Measurements from ENCODE around the gene MC1R.

The MC1R gene

GRCh38 chr16:89936508-89936907 lies 17.8 kb downstream of the MC1R start:
- DNase-seq, result no peak

GRCh38 chr16:89936981-89937380 lies 18.3 kb downstream of the MC1R start:
- no peak for DNase-seq

DNA sequence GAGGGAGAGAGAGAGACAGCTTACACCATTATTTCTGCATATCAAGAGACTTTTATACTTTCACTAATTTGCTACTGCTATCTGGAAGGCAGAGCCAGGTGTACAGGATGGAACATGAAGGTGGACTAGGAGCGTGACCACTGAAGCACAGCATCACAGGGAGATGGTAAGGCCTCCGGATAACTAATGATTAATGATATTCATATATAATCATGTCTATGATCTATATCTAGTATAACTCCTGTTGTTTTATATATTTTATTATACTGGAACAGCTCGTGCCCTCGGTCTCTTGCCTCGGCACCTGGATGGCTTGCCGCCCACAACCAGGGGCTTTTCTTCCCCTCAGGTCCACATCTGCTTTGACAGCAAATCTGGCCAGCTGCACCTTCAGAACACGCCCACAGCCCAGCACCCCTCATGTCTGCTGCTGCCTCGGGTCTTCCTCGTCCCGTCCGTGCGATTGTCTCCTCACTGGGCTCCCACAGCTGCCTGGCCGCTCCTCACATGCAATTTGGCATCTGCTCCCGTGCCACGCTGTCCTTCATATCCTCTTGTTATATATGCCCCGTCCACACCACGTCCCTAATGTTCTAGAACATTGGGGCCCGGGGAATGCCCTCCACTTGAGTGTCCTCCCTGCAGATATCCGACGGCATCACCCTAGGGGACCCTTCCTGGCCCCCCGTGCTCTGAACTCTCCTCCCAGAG lies 19.7 kb downstream of the MC1R start:
- no peak for DNase-seq

GRCh38 chr16:89944773-89945172 lies 26.1 kb downstream of the MC1R start:
- DNase-seq, result no peak

GRCh38 chr16:89945654-89946053 lies 27.0 kb downstream of the MC1R start:
- DNase-seq, result no peak

DNA sequence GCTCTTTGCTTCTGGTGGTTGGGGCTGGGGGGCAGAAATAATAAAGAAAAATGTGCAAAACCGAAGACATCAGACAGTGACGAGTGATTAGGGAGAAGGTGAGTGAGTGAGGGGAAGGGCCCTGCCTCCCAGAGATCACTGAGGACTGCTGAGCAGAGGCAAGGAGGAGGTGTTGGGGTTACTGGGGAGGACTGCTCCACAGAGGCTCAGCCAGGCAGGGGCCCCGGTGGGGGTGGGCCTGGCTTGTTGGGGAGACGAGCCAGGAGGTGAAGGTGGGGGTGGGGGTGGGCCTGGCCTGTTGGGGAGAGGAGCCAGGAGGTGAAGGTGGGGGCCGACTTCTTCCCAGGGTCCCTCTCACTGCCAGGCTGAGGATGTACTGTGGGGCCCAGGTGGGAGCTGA lies 27.9 kb downstream of the MC1R start:
- no peak for DNase-seq

GRCh38 chr16:89949121-89949742 lies 30.6 kb downstream of the MC1R start:
- no peak for DNase-seq

GRCh38 chr16:89949756-89950155 lies 31.1 kb downstream of the MC1R start:
- DNase-seq, result no peak

DNA sequence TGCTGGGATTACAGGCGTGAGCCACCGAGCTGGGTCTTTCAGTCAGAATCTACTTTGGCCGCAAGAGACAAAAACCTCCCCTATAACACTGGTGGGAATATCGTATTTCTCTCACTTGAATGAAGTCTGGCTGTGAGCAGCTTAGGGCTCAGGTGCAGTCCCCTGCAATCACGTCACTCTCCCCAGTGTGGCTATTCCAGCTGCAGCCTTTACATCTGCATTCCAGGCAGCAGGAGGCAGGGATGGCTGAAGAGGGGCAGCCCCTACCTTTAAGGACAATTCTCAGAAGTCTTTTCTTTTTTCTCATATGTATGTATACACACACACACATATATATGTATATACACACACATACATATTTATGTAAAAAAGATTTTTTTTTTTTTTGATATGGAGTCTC lies 32.8 kb downstream of the MC1R start:
- DNase-seq, result no peak

DNA sequence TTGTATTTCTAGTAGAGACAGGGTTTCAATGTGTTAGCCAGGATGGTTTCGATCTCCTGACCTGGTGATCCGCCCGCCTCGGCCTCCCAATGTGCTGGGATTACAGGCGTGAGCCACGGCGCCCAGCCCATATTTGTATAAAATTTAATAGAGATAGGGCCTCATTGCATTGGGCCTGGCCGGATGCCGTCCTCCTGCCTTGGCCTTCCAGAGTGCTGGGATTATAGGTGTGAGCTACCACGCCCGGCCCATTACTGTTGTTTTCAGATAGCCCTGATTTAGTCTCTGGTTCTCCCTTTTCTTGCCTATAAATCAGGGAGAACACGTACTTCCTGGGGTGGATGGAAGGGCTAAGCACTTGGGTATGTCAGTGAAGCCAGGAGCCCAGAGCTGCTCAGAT lies 33.4 kb downstream of the MC1R start:
- DNase-seq, result no peak

DNA sequence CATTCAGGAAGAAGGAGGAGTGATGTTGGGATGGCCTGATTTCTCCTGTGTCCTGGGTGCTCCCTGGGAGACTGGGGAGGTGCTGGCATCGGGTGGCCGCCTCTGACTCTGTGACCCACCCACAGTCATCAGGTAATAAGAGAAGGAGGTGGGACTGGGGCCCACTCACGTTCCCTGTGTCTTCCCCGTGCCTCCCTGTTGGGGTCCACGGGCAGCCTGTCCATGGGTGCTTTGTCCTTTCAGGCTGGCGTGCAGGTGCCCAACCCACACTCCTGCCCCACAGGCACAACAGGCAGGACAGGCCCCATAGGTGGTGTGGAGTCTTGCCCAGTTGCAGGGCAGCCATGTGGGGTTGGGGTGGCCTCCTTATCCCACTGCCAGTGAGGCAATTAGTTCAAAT lies 33.9 kb downstream of the MC1R start:
- no peak for DNase-seq

GRCh38 chr16:89953671-89954406 lies 35.2 kb downstream of the MC1R start:
- no peak for DNase-seq

DNA sequence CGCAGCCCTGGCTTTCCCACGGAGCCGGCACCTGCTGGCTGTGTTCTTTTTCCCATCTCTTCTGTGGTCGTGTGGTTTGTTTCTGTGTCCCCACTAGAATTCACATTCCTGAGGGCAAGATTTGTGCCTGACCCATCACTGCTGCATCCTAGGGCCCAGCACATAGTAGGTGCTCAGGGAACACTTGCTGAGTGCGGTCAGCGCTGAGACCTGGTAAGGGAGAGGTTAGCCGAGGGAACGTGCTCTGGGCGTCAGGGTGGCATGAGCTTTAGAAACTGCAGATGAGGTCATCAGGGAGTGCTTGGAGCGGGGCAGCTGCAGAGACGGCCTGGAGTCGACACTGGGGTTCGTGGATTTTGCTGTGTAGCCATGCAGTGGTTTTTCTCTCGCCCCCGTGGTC lies 35.8 kb downstream of the MC1R start:
- DNase-seq, result no peak

DNA sequence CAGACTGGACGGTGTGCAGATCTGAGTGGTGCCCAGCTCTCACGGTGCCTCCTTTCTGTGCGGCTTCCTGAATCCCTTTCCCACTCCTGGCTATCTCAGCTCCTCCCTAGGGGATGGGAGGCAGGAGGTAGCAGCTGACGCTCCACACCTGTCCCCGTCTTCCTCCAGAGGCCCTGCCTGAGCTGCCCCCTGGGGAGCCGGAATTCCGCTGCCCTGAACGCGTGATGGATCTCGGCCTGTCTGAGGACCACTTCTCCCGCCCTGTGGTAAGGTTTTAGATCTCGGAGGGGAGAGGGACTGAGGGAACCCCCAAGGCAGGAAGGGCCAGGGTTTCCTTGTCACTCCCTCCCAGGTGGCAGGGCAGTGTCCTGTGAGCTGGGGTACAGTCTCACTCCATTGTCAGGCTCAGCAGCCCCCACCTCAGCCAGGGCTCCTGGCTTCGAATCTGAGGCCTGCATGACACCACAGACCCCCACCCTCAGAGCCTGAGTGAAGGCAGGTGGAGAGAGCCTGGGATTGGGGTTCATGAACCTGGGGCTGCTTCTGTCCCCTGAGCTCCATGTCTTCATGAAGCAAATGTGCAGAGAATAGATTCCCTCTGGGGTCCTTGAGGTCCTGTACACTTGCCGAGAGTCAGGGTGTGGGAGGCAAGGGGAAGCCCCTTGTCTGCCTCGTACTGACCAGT lies 36.5 kb downstream of the MC1R start:
- no peak for DNase-seq

DNA sequence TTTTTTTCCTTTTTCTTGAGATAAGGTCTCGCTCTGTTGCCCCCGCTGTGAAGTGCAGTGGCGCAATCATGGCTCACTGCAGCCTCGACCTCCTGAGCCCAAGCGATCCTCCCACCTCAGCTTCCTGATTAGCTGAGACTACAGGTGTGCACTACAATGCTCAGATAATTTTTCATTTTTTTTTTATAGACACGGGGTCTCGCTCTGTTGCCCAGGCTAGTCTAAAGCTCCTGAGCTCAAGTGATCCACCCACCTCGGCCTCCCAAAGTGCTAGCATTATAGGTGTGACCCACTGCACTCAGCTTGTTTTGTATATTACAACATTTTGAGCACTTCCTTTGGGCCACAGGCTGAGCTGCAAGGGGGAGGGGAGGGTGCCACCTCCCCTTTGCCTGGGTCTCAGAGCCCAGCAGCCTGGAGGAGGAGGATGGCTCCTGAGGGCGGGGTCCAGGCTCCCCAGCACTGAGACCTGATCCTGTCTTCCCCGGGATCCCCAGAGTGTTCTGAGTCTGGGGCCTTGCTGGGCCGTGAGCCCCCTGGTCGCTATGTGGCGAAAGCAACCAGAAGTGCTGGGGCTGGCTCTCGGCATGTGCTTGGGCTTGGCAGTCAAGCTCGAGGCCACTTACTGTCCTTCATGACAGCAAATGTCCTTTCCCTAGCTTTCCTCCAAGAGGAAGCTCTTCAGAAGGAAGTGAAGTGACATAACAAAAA lies 38.0 kb downstream of the MC1R start:
- no peak for DNase-seq

GRCh38 chr16:89957216-89957785 lies 38.6 kb downstream of the MC1R start:
- DNase-seq, result no peak

GRCh38 chr16:89958068-89958467 lies 39.4 kb downstream of the MC1R start:
- no peak for DNase-seq

GRCh38 chr16:89958596-89958995 lies 39.9 kb downstream of the MC1R start:
- DNase-seq, result no peak

DNA sequence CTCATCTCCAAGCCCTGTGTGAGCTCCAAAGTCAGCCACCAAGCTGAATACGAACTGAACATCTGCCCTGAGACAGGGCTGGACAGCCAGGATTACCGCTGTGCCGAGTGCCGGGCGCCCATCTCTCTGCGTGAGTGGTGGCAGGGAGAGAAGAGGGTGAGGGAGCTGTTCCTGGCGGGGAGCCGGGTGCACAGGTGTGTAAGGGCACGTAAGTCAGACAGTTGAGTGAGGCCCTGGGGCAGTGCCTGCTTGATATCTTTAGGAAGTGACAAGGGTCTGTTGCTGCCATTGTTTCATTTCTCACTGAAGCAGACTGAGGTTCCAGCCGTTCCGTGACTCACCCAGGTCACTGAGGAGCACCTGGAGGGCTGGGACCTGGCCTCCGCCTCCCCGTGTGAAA lies 42.3 kb downstream of the MC1R start:
- no peak for DNase-seq

DNA sequence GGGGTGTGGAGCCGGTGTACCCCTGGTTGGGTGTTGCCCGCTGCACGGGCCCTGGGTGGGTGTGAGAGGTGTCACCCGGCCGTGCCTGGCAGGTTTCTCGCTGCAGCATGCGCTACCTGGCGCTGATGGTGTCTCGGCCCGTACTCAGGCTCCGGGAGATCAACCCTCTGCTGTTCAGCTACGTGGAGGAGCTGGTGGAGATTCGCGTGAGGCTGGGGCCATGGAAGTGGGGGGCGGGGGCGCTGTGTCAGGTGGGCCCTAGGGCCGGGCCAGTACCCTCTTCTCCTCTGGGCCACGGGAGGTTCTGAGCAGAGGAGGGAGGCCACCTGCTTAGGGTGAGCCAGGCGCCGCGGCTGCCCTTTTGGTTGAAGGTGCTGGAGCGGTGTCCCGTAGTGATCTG lies 43.3 kb downstream of the MC1R start:
- no peak for DNase-seq

DNA sequence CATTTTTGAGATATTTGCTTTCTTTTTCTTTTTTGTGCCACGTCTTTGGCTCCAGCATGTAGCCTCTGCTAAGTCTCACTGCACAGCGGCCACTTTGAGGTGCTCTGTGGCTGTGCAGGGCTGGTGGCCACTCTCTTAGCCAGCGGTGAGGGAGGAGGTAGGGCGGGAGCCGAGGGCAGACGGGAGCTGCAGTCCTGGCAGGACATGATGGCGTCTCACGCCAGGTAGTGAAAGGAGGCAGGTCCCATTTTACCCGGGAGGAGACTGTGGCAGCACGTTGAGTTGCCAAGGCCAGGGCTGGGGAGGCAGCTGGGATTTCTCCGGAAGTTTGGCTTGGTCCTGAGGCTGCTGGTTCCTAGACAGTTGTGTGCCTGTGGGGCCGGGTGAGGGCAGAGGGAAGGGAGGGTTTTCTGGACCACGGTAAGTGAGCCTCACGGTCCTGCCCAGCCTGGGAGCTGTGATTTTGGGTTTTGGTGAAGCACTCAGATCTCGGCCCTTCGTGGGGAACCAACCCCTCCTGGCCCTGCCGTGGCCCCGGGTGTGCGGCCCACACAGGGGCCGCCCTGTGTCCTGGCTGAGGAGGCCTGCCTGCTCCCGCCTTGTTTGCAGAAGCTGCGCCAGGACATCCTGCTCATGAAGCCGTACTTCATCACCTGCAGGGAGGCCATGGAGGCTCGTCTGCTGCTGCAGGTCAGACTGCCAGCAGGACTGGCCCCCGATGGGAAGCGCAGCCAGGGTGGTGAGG lies 44.3 kb downstream of the MC1R start:
- no peak for DNase-seq

DNA sequence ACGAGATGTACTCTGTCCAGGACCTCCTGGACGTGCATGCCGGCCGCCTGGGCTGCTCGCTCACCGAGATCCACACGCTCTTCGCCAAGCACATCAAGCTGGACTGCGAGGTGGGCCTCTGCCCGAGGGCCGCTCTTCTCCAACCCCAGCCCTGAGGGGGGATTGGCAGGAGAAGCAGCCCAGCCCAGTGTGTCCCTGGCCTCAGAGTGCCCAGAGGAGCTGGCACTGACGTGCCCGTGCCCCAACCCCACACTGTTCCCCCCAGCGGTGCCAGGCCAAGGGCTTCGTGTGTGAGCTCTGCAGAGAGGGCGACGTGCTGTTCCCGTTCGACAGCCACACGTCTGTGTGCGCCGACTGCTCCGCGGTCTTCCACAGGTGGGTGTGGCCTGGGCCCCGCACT lies 45.5 kb downstream of the MC1R start:
- no peak for DNase-seq

All from NCI-H1105 (cell line).